Fibroblast of peridontal ligament (primary cell): ENCODE data around the gene HLA-DMA.
A peak's percentile ranks its signal among the peaks of the same experiment; 100 is the strongest.

Experiments
- DNase-seq: peaks from one replicate; pipeline ENCODE4 v3.0.0-alpha.2; 2010; ENCODE audit errors: extremely low read depth

HLA-DMA gene

DNA sequence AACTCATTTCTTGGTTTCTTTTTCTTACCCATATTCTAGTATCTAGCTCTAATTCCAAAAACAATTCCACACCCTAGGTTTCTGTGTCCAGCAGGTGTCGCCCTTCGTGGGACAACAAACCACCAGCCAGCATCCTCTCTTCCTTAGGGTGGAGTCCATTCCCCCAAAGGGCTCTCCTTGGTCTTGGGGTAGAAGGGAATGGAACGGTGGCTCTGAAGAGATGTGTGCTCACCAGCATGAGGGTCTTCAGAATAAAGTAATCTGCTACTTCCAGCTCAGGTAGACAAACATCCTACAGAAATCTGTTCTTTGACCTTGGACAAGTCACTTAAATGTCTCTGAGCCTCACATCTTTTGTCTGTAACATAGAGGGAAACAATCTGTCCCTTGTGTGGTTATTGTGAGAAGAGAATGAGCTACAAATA lies 19.2 kb downstream of the HLA-DMA start:
- peak; percentile 85 for DNase-seq

DNA sequence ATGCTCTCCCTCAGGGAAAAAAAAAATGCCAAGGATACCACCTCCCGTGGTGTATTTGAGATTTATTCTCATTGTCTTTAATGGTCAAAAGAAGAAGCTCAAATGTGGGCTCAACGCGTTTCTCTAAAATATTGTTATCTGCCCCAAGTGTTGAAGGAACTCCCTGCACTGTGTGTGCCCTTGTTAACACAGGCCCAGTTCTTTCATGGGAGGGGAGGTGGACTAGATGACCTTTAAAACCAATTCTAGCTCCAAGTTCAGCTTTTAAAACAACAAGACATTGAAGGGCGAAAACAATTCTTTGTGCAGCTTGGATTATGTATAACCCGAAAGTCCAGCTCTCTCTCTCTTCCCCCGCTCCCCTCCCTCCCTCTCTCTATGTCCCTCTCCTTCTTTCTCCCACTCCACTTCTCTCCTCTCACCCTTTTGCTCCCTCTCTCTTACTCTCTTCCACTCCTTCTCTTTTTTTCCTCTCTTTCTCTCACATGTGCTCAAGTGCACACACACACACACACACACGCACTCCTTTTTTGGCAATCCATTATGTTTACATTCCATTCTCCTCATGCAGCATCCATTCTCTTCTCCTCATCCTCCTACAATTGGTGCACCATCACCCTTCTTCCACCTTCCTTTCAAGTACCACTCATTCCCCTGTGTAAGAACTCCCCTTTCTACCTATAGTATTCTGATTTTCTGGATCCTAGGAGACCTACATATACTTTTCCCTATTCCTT lies 20.6 kb downstream of the HLA-DMA start:
- DNase-seq = peak; percentile 53

DNA sequence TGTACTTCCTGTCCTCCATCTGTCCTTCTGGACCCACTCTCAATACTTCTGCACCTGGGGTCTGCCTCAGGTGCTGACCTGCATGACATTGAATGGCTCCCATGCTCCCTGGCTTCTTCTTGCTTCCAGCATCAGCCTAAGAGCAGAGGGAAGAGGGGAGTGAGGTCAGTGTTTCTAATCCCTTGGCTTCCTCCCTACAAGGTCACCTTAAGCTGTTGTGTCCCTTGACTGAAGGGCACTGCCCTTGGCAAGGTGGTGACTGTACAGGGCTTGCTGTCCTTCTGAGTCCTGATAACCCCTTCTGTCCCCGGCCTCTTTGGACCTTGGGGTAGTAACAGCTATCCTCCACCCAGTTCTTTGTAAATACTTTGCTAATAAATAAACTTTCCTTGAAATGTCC lies 21.7 kb downstream of the HLA-DMA start:
- no peak for DNase-seq

DNA sequence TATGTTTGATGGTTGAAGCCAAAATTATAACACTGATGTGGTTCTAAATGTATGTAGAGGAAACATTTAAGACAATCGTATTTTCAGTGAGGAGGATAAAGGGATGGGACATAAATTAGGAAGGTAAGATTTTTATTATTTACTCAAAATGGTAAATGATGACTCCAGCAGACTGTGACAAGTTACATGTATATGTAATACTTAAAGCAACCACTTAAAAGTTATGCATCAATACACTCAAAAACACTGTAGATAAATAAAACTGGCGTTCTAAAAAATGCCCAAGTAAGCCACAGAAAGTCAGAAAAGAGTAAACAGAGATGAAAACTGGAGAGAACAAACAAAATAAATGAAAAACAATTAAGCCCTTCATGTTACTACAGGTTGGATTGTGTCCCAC lies 30.8 kb downstream of the HLA-DMA start:
- DNase-seq = no peak

DNA sequence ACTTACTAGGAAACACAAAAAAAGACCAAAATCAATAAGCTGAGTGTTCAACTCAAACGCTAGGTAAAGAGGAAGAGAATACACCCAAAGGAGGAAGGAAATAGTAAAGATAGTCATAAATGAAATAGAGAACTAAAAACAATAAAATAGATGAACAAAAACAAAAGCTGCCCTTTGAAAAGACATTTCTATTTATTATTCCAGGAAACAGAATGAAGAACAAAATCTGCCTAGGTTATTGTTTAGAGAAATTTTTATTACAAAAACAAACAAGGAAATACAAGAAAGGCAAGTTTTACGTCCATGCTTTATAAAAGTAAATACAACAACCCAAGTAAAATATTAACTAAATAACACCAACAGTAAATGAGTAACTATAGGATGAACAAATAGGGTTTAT lies 32.2 kb downstream of the HLA-DMA start:
- DNase-seq = no peak

DNA sequence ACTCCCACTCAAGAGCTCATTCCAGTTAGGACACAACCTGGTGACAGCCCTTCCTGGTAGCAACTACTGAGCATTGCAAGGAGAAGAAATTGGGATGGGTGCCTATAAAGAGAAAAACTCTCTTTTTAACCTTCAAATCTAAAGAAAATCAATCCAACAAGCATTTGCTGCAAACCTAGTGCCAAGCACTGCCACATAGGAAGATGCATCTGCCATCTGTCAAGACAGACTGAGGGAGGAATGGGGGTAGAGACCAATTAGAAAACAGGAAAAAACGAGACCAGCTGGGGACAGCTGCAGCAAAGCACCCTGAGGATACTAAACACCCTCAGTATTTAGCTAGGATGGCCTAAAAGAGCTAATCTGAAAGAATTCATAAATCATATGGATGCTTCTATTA lies 39.9 kb downstream of the HLA-DMA start:
- DNase-seq = no peak

DNA sequence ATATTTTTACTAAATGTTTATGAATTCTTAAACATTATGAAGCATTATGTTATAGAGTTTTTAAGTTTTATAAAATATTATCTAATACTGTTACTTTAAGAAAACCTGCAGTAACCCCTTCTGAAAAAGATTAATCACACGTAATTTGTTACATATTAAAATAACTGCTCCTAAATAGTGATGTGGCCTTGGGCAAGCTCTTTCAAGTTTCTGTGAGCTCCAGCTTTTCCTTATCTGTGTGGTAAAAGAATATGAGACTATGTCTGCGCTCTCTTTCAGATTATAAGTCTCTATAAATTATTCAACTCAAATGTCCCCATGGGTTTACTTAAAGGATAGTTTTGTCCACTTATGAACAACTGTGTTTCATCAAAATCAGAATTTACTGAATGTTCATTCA lies 44.0 kb downstream of the HLA-DMA start:
- DNase-seq = no peak

DNA sequence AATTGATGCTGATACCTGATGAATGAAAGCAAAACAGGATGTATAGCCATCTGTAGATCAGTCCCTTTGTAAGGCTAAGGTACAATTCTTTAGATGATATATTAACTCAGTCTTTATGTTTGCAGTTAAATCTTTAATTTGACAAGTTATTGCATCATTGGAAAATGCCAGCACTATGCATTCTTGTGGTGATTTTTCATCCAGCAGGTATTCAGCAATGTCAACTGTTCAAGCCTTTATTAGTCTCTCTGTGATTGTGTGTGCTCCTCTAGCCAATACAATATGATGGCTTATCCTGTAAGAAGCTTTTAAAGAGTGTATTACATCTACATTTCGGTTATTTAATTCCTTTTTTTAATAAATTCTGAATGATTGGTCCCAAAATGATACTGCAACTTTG lies 46.4 kb downstream of the HLA-DMA start:
- DNase-seq = peak; percentile 67

DNA sequence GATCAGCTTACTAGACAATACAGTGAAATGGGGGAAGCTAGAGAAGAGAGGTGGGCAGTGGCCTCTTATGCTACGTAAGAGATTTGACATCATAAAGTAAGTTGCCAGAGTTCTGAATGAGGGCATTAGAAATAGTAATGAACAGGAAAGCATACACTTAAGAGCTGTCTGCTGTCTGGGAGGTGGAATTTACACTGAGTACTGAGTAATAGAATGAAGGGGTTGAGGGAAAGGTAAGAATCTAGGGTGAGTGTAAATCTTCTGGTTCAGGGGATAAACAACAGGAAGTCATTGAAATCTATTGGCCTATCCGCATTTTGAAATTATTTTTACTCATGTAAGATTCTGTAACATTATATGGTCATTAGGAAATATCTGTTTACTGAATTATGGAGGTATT lies 47.8 kb downstream of the HLA-DMA start:
- DNase-seq = no peak

DNA sequence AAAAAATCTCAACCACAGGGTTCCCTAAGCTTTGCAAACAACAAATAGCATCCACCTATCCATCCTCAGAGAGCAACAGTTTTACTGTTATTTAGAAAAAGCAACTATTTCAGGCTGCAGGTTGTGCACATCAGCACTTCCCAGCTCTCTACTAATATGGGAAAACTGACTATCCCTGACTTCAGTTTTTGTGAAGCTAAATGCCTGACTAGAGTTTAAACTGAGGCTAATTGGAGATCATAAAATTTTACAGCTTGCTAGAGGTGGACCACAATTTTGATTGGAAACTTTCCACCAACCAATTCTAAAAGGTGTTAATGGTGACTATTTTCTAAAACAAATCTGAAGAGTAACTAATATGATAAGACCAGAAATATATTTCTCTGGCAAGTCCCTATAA lies 48.9 kb downstream of the HLA-DMA start:
- DNase-seq = no peak
